NK-92 treated with Interleukin-12 subunit alpha and Interleukin-12 subunit beta, amount 100 ng/mL, for 24 hours (cell line): Measurements from ENCODE around the gene CRYBG2.

Experiments
- DNase-seq: peaks from one replicate; lab custom pipeline; 2025; lab: John Stamatoyannopoulos, UW

CRYBG2 gene

GRCh38 chr1:26280333-26281042 is 73.4 kb downstream of the CRYBG2 start:
- peak; percentile 54 for DNase-seq

GRCh38 chr1:26279456-26280332 is 74.2 kb downstream of the CRYBG2 start, which contains the start of gene SH3BGRL3:
Gene SH3BGRL3, plus strand, starts transcription at chr1:26280086. Its CDS starts 70 bp downstream, at chr1:26280156.
- peak; percentile 73 for DNase-seq

- DNase-seq, result peak; percentile 33
Observed at GRCh38 chr1:26278724-26279455, 75.0 kb downstream of the CRYBG2 start.

- no peak for DNase-seq
Observed at GRCh38 chr1:26278303-26278702, 75.6 kb downstream of the CRYBG2 start.

- DNase-seq, result no peak
Observed at GRCh38 chr1:26277719-26278118, 76.2 kb downstream of the CRYBG2 start.

GRCh38 chr1:26277261-26277661 is 76.7 kb downstream of the CRYBG2 start:
- no peak for DNase-seq

- no peak for DNase-seq
Observed at GRCh38 chr1:26276432-26276838, 77.5 kb downstream of the CRYBG2 start.

GRCh38 chr1:26275580-26276431 is 78.1 kb downstream of the CRYBG2 start:
- DNase-seq, result peak; percentile 74

- peak; percentile 52 for DNase-seq
Observed at GRCh38 chr1:26274801-26275425, 79.0 kb downstream of the CRYBG2 start.
